GM18520 (cell line): ENCODE measurements around the gene TRAPPC1.
A peak's percentile ranks its signal among the peaks of the same experiment; 100 is the strongest.

Source experiments
- ATAC-seq: cut with Tn5 transposase; IDR thresholded peaks from one replicate; pipeline ENCODE4 v1.9.1; 2021; ENCODE audit not compliant: unreplicated experiment

TRAPPC1 gene

GRCh38 chr17:7943291-7943690 lies 11.5 kb upstream of the TRAPPC1 start:
- no peak for ATAC-seq

GRCh38 chr17:7940743-7941142 lies 9.0 kb upstream of the TRAPPC1 start:
- ATAC-seq = no peak

- no peak for ATAC-seq
These were observed 8.3 kb upstream of the TRAPPC1 start for GRCh38 chr17:7940034-7940433.

DNA sequence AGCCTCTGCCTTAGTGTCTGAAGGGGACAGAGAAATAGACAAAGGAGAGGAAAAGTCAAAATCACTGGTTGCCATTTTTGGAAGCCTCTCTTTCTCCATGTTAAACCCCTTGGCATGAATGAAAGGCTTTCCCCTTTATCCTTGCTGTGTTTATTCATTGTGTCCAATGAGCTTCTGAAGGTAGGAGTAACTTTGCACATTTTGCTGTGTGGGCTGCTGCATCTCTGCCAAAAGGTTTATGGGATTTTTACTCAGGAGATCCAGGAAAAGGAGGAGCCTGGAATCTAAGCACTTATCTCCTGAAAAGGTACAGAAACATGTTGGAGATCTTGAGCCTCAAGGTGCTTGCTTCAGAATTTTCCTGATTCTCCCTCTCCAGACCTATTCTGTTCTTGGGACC lies 4.1 kb upstream of the TRAPPC1 start:
- ATAC-seq = no peak

DNA sequence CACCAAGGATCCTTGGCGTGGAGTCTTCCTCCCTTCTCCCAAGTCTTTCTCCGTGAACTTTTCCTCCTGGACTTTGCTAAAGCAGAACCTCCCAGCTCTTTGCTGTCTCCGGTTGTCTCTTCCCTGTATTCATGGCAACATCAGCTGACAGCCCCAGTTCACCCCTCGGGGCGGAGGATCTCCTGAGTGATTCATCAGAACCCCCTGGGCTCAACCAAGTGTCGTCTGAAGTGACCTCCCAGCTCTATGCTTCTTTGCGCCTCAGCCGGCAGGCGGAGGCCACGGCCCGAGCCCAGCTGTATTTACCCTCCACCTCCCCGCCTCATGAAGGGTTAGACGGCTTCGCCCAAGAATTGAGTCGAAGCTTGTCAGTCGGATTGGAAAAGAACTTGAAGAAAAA lies 1.2 kb upstream of the TRAPPC1 start:
- ATAC-seq = no peak

GRCh38 chr17:7932483-7932891 lies 741 bp upstream of the TRAPPC1 start:
- ATAC-seq = no peak

DNA sequence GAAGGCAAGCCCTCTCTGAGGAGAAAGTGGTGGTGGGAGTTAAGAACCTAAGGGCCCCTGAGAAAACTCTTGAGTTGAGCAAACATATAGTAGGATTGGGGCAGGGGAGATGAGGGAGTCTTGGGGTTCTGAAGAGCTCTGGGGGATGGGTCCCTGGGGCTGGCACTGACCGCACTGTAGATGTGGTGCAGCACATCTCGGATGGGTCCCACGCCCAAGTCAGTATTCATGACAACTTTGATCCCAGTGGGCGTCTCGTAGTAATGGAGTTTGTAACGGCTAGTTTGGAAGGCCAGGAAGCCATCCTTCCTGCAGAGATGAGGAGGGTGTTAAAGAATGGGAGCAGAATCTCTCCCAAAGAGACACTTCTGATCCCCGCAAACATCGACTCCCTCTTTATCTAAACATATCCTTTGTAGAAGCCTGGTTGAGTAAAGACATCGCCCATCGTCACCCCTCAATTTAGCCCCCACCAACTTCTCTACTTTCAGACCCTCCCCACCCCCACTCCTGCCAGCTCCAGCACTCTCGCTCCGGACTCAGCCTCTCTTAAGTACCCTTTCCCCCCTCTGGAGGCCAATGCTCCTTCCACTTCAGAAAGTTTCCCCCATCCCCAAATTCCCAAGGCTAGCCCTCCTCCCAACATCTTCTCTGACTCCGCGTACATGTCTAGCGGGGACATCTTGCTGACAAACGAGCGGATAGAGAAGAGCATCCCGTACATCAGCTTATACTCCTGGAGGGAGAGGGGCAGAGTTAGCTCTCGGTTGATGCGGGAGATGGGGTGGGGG lies 710 bp downstream of the TRAPPC1 start:
- ATAC-seq = no peak

- no peak for ATAC-seq
These were observed 2.4 kb downstream of the TRAPPC1 start, which contains the start of gene KCNAB3 for GRCh38 chr17:7929158-7930023. KCNAB3 (minus strand) TSS chr17:7929856; CDS start chr17:7929435, 421 bp downstream.

DNA sequence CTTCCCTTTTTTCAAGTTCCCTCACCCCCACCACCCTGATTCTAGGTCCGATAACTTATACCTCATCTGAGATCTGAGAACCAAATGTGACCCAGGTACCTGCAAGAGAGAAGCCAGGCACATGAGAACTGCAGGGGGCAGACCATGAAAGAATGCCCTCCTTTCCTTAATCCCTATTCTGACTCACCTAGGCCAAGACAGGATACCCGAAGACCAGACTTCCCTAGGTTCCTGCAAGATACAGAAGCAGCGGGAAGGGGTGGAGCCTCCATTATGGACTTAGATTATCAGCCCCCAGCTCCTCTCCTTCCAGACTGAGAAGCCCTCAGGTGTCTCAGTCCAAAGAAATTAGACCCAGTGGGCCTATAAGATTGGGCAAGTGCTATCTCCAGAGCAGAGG lies 4.2 kb downstream of the TRAPPC1 start:
- ATAC-seq = no peak

GRCh38 chr17:7922845-7923628 lies 8.7 kb downstream of the TRAPPC1 start:
- no peak for ATAC-seq

- ATAC-seq = no peak
These were observed 9.4 kb downstream of the TRAPPC1 start for GRCh38 chr17:7922269-7922844.

DNA sequence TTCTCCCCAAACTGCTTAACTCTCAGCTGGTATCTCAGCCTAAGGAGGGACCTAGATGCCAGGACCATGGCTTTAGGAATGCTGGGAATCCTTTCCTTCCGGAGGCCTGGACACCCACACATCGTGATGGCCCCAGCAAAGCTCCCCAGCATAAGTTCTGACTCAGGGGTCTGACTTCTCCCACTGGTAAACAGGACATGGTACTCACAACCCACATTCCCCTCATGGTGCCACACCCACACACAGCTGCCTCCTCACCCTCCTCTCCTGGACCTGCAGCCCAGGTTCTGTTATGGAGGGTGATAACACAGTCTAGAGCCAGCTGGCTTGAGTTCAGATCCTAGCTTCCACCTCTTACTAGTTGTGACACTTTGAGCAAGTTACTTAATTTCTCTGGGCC lies 14.9 kb downstream of the TRAPPC1 start:
- no peak for ATAC-seq

DNA sequence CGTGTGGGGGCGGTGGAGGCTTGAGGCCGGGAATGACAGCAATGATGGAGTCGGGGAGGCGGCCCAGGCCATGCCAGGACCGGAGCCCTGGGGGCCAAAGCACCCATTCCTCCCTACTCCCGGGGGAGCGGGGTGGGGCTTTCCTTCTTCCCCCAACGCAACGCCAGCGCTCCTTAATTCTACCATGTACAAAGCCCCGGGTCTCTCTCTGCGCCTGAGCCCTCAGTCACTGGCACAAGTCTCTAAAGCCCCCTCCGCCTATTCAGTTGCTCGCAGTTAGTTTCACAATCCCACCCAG lies 15.4 kb downstream of the TRAPPC1 start:
- no peak for ATAC-seq

DNA sequence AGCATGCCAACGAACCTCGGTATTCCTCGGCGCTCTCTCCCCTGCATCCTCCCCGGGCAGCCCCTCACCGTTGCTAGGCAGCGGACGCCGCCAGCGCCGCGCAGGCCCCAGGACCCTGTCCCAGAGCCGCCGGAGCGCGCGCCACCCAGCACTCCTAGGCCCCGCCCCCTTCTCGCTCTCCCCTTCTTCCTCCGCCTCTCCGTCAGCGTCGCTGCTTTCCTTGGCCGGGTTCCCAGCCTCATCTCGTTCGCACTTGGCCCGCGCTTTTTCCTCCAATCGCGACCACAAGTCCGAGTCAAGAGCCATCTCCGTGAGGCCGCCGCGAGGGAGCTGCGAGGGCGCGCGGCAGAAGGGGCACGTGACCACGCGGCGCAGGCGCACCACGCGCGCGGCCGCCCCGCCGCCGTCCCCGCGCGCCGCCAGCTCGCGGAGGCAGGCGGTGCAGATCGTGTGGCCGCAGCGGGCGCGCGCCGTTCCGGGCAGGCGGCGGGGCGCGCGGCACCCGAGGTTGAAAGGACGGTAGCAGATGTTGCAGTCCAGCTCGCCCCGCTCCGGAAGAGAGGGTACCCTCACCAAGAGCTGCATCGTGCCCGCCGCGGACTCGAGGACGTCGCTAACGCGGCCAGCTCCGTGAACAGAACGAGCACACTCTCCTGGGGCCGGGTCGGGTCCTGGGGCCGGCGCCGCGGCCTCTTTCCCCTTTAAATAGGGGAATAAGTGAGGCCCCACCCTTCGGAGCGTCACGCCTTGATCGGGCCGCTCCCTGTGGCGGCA lies 15.9 kb downstream of the TRAPPC1 start, which contains the start of gene RNF227:
RNF227 (minus strand) TSS at position 679 of the 774 bp plus-strand sequence; CDS start at position 585, 94 bp downstream.
- ATAC-seq = peak; percentile 69

DNA sequence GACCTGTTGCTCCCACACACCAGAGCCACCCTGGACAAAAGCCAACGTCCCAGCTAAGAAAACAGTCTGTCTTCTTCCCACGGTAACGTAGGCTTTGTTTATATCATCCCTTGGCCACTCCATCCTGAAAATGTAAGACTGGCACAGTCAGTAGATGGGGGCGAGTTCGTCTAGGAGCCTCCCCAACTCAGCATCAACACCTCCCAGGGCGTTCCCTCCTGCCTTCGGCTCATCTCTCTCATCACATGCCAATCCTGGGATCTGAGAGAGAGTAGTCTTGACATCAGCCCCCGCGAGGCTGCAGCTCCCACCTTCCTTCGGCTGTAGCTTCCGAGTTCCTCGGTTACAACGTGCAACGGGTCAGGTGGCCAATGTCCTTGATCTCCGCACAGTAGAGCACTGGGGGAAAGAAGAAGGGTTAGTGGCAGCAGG lies 16.6 kb downstream of the TRAPPC1 start:
- ATAC-seq = peak; percentile 14

- no peak for ATAC-seq
These were observed 18.7 kb downstream of the TRAPPC1 start for GRCh38 chr17:7912927-7913524.

DNA sequence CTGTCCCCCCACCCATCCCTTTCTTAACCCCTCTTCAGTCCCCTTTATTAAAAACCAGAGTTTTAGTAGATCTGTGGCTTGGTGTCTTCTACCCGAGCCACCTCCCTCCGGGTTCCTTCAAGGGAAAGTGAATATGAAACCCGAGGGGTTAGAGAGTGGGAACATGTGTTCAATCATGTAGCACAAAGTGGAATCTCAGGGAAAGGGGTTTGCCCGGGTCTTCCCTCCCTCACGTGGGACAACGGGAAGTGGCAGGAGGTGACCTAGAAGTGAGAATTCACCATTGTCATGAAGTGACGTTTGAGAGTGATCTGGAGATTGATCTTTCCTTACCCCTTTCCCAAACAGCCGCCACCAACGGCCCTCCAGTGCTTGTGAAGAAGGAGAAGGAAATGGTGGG lies 20.6 kb downstream of the TRAPPC1 start:
- ATAC-seq = no peak

- no peak for ATAC-seq
These were observed 21.0 kb downstream of the TRAPPC1 start for GRCh38 chr17:7910711-7911110.

- ATAC-seq = no peak
These were observed 21.5 kb downstream of the TRAPPC1 start for GRCh38 chr17:7910281-7910680.

GRCh38 chr17:7909089-7909488 lies 22.7 kb downstream of the TRAPPC1 start:
- ATAC-seq = no peak
